Right lung (tissue), 5 donors: ENCODE data around the gene MXD4. TPM values are rescaled to one million over a fixed set of nuclear protein-coding genes. Genes with fewer than 3 reads are reported as not detected.
A peak's percentile ranks its signal among the peaks of the same experiment; 100 is the strongest.
"Not testable (repeated sequence)": the region's sequence is repeated elsewhere in the genome, so short reads cannot be mapped to it uniquely, and the experiment has no call there.

Source experiments
- DNase-seq, 2 donors: peaks; one replicate each; pipeline ENCODE4 v3.0.0-alpha.2; 2013
- polyA plus RNA-seq, 5 donors: library from polyadenylated mRNA; unstranded; fragments of 120-200 nt; gene quantifications; one replicate each; pipeline versions ENCODE4 v1.2.1 to v1.2.3, GENCODE V29; 2013; ENCODE audit warnings: inconsistent platforms in 1 of 5, low replicate concordance in 1 of 5; ENCODE audit not compliant: insufficient read length in 5 of 5, insufficient read depth in 1 of 5

The MXD4 gene
- polyA plus RNA-seq, 5 donors: 66.2 to 116 (median 79.0) TPM

DNA sequence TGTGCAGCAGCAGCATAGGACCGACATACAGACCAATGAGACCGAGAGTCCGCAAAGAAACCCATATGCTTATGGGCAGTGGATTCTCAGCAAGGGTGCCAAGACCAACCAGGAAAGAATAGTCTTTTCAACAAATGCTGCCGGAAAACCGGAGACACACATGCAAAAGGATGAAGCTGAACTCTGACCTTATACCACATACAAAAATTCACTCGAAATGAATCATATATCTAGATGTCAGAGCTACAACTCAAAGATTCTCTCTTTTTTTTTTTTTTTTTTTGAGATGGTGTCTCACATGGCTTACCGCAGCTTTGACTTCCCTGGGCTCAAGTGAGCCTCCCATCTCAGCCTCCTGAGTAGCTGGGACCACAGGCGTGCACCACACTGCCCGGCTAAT lies 16.0 kb upstream of the MXD4 start:
- no peak for DNase-seq

DNA sequence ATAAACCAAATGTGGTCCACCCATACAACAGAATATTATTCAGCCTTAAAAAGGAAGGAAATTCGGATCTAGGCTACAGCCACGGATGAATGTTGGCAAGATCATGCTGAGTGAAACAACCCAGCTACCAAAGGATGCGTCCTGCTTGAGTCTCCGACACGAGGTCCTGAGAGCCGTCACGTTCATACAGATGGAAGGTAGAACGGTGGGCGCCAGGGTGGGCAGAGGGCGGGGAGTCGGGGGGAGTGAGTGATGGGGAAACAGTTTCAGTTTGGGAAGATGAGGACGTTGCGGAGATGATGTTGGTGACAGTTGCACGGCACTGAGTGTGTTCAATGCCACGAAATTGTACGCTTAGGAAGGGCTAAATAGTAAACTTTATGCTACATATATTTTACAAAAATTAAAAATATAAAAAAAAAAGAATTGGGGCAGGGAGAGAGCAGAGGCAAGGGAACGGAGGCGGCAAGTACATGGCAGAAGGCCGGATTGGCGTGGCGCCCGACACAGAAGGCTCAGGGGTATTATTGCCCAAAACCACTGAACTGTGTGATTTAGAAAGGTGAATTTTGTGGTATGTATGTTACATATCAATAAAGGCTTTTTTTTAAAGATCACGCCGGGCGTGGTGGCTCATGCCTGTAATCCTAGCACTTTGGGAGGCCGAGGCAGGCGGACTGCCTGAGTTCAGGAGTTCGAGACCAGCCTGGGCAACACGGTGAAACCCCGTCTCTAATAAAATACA lies 14.8 kb upstream of the MXD4 start:
- DNase-seq: no peak

DNA sequence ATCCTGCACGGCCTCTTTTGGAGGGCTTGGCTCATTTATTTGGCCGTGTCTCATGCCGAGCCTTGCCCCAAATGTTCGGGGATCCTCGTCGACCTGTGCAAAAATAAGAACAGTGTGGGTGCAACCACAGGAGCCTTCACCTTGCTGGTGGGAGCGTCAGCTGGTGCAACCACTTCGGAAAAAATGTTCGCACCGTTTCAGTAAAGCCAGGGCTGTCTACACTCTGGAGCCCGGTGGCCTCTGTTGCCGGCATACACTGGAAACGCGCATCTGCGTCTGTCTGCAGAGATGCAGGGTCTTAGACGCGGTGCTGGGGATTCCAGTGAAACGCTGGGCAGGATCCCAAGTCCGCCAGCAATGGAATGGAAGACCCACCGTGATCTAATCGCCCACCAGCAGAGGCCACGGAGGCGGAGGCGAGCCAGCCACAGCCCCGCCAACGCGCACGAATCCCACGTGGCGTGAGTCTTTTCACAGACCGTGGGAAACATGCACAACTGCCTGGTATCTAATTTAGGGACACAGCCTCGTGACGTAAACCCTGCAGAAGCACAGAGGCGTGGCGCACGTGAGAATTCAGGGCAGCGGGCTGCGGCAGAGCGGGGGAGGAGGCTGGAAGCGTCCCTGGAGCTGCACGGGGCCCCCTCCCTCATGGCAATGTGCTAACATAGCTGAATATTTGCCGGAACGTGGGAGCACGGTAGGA lies 13.8 kb upstream of the MXD4 start:
- no peak for DNase-seq

GRCh38 chr4:2275044-2275397 lies 13.1 kb upstream of the MXD4 start:
- not testable (repeated sequence) for DNase-seq

- no peak for DNase-seq
These were observed 12.6 kb upstream of the MXD4 start for GRCh38 chr4:2274320-2275043.

DNA sequence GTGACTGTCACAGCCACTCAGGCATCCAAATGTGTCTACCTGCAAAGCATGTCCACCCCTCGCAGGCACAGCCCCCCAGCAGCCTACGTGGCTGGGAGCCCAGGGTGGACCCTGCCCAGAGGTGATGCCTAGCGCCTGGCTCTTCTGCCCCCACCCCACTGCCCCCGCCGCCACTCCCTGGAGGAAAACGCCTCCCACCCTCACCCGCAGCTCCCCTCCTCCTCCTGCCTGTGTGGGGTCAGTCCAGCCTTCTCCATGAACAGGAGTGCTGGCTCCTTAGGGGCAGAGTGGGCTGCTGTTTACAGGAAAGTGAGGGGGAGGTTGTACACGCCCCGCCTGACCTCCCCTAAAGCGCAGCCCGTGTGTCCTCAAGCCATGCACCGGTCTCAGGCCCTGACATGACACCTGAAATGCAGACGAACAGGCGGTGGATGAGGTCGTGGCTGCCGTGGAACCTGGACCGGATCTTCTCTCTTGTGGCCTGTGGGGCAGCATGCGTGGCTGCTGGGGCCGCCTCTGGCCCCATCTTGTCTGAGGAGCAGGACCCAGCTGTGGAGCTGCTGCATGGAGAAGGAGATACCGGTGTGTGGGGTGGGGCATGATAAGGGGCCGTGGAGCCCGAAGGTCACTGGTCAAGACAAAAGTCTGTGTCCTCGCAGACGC lies 11.9 kb upstream of the MXD4 start:
- no peak for DNase-seq

DNA sequence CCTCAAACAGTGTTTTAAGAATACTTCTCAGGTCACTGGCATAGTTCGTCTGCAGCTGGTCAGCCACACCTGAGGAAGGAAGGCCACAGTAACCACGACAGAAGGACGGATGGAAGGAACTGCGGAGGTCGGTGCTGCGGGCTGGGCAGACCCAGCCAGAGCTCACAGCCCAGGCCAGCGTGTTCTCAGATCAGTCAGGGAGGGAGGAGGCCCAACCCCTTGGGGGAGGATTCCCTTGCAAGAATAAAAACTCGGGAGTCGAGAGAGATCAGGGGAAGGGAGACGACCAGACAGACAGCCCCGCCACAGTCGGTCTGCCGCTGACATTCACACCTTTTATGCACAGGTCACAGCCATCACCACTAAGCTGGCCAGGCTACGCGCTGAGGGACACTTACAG lies 11.3 kb upstream of the MXD4 start:
- no peak for DNase-seq

- no peak for DNase-seq
These were observed 10.9 kb upstream of the MXD4 start for GRCh38 chr4:2272828-2273120.

DNA sequence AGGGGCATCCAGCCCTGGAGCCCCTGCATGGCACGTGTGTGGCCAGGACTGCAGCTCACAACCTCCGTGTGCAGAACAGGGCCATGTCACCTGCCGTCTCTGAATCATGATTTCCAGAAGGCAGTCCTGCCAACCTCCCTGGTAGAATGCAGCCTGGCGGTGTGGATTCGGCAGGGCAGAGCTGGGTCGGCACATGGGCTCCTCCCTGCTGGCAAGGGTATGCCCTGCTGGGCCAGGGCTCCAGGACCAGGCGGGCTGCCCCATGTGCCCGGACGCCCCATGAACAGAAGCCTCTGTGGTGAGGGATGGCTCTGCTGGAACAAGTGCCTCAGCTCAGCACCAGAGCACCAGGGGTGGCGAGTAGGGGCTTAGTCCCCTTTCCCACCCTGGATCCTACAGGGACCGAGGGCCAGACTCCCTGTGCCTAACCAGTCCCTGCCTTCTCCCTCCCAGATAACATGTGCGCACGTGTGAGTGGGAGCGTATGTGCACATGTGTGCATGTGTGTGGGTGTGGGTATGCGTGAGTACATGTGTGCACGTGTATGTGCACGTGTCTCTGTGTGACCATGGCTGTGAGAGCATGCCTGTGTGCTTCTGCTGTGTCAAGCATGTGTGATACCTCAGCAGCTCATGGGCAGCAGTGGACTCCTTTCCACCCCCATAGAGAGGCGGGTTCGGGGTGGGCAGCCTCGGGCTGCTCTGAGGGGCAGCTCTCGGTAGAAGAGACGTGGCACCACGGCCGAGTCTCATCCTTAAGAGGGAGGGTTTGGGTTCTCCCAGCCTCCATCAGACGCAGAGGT lies 10.3 kb upstream of the MXD4 start:
- DNase-seq: no peak

- DNase-seq: no peak
These were observed 9.5 kb upstream of the MXD4 start for GRCh38 chr4:2271279-2272025.

- no peak for DNase-seq
These were observed 8.6 kb upstream of the MXD4 start for GRCh38 chr4:2270341-2271165.

DNA sequence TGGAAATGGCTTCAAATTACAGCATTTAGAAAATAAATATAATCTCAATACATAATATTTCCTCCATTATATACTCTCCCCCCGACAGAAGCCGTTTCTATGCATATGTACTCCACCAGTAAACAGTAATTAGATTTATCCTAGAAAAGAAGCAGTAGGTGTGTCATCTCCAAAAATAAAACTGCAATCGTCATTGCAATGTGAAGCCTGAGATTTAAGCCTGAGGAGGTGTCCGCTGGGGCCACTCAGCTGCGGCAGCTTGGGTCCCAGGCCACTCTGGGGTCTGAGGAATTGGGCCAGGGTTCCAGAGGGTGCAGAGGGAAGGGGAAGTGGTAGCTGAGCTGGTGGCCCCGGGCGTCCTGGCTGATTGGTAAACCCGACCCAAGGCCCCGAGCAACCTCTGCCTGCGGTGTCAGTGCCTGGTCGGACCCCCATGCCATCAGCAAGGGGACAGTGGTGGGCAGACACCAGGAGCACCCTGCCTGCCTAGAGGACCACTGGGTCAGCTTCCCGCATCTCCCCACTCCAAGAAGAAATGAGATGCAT lies 7.8 kb upstream of the MXD4 start:
- DNase-seq: no peak

DNA sequence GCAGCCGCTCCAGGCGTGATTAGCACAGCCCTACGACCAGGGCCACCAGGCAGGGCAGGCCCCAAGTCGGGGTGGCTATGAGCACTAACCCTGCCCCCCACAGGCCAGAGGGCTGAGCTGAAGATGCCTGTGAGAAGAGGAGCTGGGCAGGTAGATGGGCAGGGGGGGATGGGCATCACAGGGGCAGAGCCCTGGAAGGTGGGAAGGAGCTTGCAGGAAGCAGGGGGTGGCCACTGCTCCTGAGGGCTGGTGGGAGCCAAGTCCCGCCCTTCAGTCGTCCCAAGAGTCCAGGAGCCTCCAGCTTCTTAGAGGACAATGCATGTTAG lies 7.3 kb upstream of the MXD4 start:
- DNase-seq: no peak

GRCh38 chr4:2268357-2269205 lies 6.7 kb upstream of the MXD4 start:
- DNase-seq: no peak

- DNase-seq: no peak
These were observed 5.9 kb upstream of the MXD4 start for GRCh38 chr4:2267841-2268240.

DNA sequence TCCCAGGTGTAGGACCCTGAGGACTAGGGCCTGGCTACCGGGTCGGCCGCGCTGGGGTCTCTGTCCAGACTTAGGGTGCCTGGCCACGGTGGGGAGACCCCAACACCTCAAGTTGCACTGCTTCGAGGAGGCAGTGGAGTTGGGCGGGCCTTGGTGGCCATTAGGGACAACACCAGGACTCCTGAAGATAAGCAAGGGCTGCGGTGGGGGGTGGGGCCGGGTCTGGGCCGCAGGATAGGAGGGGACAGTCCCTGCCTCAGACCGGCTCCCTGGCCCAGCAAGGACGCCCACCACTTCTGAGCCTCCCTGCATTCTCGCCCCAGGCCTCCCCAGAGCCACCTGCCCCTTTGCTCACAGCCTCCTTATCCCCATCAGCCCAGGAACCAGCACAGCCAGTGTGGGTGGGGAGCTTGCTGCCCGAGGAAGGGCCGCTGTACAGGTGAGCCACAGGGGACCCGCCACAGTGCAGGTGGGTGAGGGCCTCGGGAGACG lies 5.5 kb upstream of the MXD4 start:
- no peak for DNase-seq

- DNase-seq: no peak
These were observed 4.9 kb upstream of the MXD4 start for GRCh38 chr4:2266821-2267220.

- DNase-seq: peak; percentile 62 to 82
These were observed 4.3 kb upstream of the MXD4 start for GRCh38 chr4:2266181-2266580.
